Activated CD4-positive, alpha-beta T cell treated with anti-CD3 and anti-CD28 coated beads for 36 hours (primary cell): ENCODE results near the gene PPTC7. TPM values are rescaled to one million over a fixed set of nuclear protein-coding genes. Genes with fewer than 3 reads are reported as not detected.
"Not testable (repeated sequence)": the region's sequence is repeated elsewhere in the genome, so short reads cannot be mapped to it uniquely, and the experiment has no call there.

Source experiments
- ATAC-seq: fragments of 200-7000 bp; cut with Tn5 transposase; one replicate; pipeline ENCODE4 v1.10.0; 2021; ENCODE audit warnings: mild to moderate bottlenecking, moderate library complexity
- CTCF ChIA-PET: fragments of 350-600 bp; sonication (Branson Sonifier 250); formaldehyde crosslinking; loops from one replicate; lab custom pipeline; 2021; ENCODE audit warnings: antibody characterized with exemption; lab: Charles Lee
- POLR2A ChIA-PET: fragments of 350-600 bp; sonication (Branson Sonifier 250); formaldehyde crosslinking; loops from one replicate; lab custom pipeline; 2021; ENCODE audit warnings: antibody characterized with exemption, inconsistent platforms; lab: Charles Lee
- DNase-seq: peaks from one replicate; pipeline ENCODE4 v3.0.0-alpha.2; 2020
- H3K27ac Mint-ChIP-seq: one replicate; pipeline ENCODE4 v1.8.0; 2021; ENCODE audit warnings: mixed read lengths
- H3K27me3 Mint-ChIP-seq: one replicate; pipeline ENCODE4 v1.8.0; 2021; ENCODE audit warnings: mixed read lengths
- H3K36me3 Mint-ChIP-seq: one replicate; pipeline ENCODE4 v1.8.0; 2021; ENCODE audit warnings: low read depth, mixed read lengths
- H3K4me1 Mint-ChIP-seq: one replicate; pipeline ENCODE4 v1.8.0; 2021; ENCODE audit warnings: mixed read lengths
- H3K4me3 Mint-ChIP-seq: one replicate; pipeline ENCODE4 v1.8.0; 2021; ENCODE audit warnings: mild to moderate bottlenecking, moderate library complexity, mixed read lengths
- H3K9me3 Mint-ChIP-seq: one replicate; pipeline ENCODE4 v1.8.0; 2021; ENCODE audit warnings: low read depth, mixed read lengths
- intact Hi-C, 2 experiments: fragments of 100-400 bp; cut with DNase I in 1 of 2; cut with micrococcal nuclease in 1 of 2; formaldehyde crosslinking; loops; one replicate each; pipeline versions ENCODE4 v1.14.2 to v1.15.1; 2022 to 2024; cut with DNase I, micrococcal nuclease
- total RNA-seq, 2 experiments: library from RNA; stranded (reverse); gene quantifications; one replicate each; pipeline ENCODE4 v1.2.3, GENCODE V29; 2021

PPTC7 gene
- total RNA-seq, 2 experiments from 2014 or later, result 33.4 to 36.5 TPM

GRCh38 chr12:110587102-110587501 lies 4.0 kb upstream of the PPTC7 start:
- POLR2A ChIA-PET, H3K36me3 Mint-ChIP-seq, H3K9me3 Mint-ChIP-seq, H3K27me3 Mint-ChIP-seq, H3K4me3 Mint-ChIP-seq, H3K27ac Mint-ChIP-seq, intact Hi-C loops, ATAC-seq, DNase-seq: not testable (repeated sequence)
- peaks cover 50% of the 10 kb centered on the region for H3K4me1 Mint-ChIP-seq
- CTCF ChIA-PET, result interaction anchor here (3.8 to 7.1 kb wide), 2 partner anchors 12 to 14 kb away, joined by 12 to 41 read pairs; no protein-coding TSS in a partner anchor

DNA sequence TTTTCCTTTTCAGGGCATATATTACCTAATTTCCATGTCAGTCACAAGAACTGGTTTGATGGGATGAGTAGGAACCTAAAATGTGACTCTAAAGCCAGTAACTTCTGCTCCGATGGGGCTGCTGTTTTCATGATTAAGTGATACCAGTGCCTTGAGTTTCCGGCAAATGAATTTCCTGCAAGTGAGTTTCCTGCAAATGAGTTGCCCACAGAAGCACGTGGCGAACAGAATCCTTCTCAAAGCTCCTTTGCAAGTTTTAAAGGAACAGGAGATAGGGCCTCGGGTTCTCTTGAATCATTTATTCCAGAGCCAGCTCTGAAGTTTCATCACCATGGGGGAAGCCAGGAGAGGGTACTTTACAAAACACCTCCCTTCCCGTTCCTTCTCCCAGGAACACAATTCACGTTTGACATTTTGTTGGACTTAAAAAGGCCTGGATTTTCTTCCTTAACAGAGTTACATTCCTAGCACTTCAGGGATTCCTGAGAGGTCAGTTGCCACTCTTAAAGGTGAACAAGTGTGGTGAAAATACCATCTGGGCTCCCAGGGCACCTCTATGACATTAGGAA lies 2.2 kb upstream of the PPTC7 start:
- H3K36me3 Mint-ChIP-seq, result peaks cover 16% of the 10 kb centered on the region
- H3K27me3 Mint-ChIP-seq, result no peaks in the 10 kb centered on the region
- CTCF ChIA-PET, result interaction anchor here (0.7 to 3.8 kb wide), 9 partner anchors 9 to 137 kb away, joined by 3 to 33 read pairs (median 7); partner anchors contain the start of gene ARPC3

DNA sequence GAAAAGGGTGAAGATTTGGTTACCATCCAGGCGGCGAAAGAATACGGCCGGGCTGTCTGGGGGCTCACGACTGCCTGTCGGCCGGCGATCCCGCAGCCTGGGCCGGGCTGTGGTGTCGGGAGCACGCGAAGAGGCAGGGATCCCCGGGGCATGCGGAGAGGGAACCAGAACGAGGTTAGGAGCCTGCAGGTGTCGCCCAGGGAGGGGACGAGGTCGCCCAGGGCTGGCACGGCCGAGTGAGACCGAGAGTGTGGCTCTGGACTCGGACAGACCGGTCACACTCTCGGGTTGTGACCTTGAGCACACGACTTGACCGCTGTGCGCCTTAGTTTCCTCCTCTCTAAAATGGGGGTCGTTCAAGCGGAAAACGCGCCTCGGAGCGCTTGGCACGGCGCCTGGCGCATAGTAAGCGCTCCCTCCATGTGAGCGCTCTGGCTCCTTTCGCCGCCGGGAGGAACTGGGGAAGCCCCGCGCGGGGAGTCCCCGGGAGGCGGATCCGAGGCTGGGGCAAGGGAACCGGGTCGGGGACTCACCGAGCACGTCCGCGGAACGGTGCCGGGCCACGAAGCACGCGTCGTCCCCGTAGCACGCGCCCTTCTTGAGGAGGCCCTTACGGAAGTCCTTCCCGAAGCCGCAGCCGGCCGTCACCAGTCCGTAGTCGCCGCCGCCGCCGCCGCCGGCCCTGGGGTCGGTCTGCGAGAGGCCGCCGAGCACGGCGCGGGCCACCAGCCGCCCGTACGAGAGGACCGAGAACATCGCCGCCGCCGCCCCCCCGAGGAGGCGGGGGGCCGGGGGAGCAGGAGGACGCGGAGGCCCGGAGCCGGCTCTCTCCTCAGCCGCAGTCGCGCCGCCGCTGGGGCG lies 612 bp downstream of the PPTC7 start:
- POLR2A ChIA-PET, result no interaction called here

More for the DNA sequence above, 2.2 kb upstream of the PPTC7 start:
- Mint-ChIP-seq H3K9me3 (no peaks in the 10 kb centered on the region), H3K4me3 (peak overlapping the region; percentile 78), H3K4me1 (peaks cover 46% of the 10 kb centered on the region), H3K27ac (peak overlapping the region; percentile 99)
- DNase-seq (peak; percentile 67), ATAC-seq (peak; percentile 7)
- intact Hi-C loops, result no loop called here
- POLR2A ChIA-PET, result interaction anchor here (0.6 to 1.3 kb wide), 4 partner anchors 22 to 117 kb away, joined by 3 to 4 read pairs (median 4); partner anchors contain the start of gene FAM216A

GRCh38 chr12:110581931-110582275 lies 1.2 kb downstream of the PPTC7 start:
- DNase-seq (peak; percentile 20), ATAC-seq (no peak)
- Mint-ChIP-seq H3K27ac (peak overlapping the region; percentile 94), H3K27me3 (no peaks in the 10 kb centered on the region), H3K36me3 (peaks cover 31% of the 10 kb centered on the region), H3K9me3 (no peaks in the 10 kb centered on the region), H3K4me1 (peaks cover 73% of the 10 kb centered on the region), H3K4me3 (peak overlapping the region; percentile 91)
- intact Hi-C loops, result loop anchor here in 1 of 2 experiments (2.0 to 5.0 kb wide), 3 partner anchors 161 to 825 kb away; partner anchors contain the start of genes ANKRD13A, GIT2, PPP1CC and SH2B3
- CTCF ChIA-PET, result interaction anchor here (0.6 to 1.7 kb wide), 5 partner anchors 9 to 38 kb away, joined by 3 to 4 read pairs (median 4); no protein-coding TSS in a partner anchor
- POLR2A ChIA-PET, result interaction anchor here (0.7 kb wide), 1 partner anchor 32 kb away, joined by 9 read pairs; the partner anchor contains the start of gene TCTN1

More for the DNA sequence above, 612 bp downstream of the PPTC7 start:
- no peaks in the 10 kb centered on the region for H3K9me3 Mint-ChIP-seq
- no peaks in the 10 kb centered on the region for H3K27me3 Mint-ChIP-seq
- peak; percentile 26 for ATAC-seq
- CTCF ChIA-PET, result interaction anchor here (1.0 to 1.2 kb wide), 2 partner anchors 18 to 19 kb away, joined by 3 to 4 read pairs; no protein-coding TSS in a partner anchor
- peak; percentile 87 for DNase-seq
- intact Hi-C loops, result loop anchor here in 1 of 2 experiments (1.0 to 5.0 kb wide), 7 partner anchors 32 to 825 kb away; partner anchors contain the start of genes ANKRD13A, FAM216A, GIT2 and GPN3
- H3K36me3 Mint-ChIP-seq, result peaks cover 31% of the 10 kb centered on the region
- H3K4me1 Mint-ChIP-seq, result peaks cover 68% of the 10 kb centered on the region
- peak overlapping the region; percentile 94 for H3K27ac Mint-ChIP-seq
- H3K4me3 Mint-ChIP-seq, result peak overlapping the region; percentile 91

- peak overlapping the region; percentile 91 for H3K4me3 Mint-ChIP-seq
Measured at GRCh38 chr12:110579535-110580253, 3.4 kb downstream of the PPTC7 start.

GRCh38 chr12:110578694-110579534 lies 4.2 kb downstream of the PPTC7 start:
- H3K4me1 Mint-ChIP-seq, result peaks cover 80% of the 10 kb centered on the region
- no peaks in the 10 kb centered on the region for H3K27me3 Mint-ChIP-seq
- peak overlapping the region; percentile 91 for H3K4me3 Mint-ChIP-seq
- CTCF ChIA-PET, result interaction anchor here (0.6 to 2.2 kb wide), 11 partner anchors 12 to 309 kb away, joined by 3 to 11 read pairs (median 4); partner anchors contain the start of gene GPN3
- DNase-seq (peak; percentile 65), ATAC-seq (peak; percentile 43)
- no peaks in the 10 kb centered on the region for H3K9me3 Mint-ChIP-seq
- H3K27ac Mint-ChIP-seq, result peak overlapping the region; percentile 100
- intact Hi-C loops, result loop anchor here (1.0 to 5.0 kb wide), 7 partner anchors 17 to 1892 kb away; partner anchors contain the start of genes FAM216A (in 2 of the 2), GPN3 (in 2 of the 2), ATP2A2 (in 1 of the 2) and RAD9B (in 1 of the 2)
- H3K36me3 Mint-ChIP-seq, result peaks cover 39% of the 10 kb centered on the region
- POLR2A ChIA-PET, result interaction anchor here (1.0 to 1.9 kb wide), 3 partner anchors 12 to 35 kb away, joined by 3 to 4 read pairs (median 4); partner anchors contain the start of gene TCTN1

More at GRCh38 chr12:110579535-110580253, 3.4 kb downstream of the PPTC7 start:
- DNase-seq (peak; percentile 47), ATAC-seq (no peak)
- Mint-ChIP-seq H3K27me3 (no peaks in the 10 kb centered on the region), H3K9me3 (no peaks in the 10 kb centered on the region), H3K27ac (peak overlapping the region; percentile 100), H3K36me3 (peaks cover 35% of the 10 kb centered on the region), H3K4me1 (peaks cover 81% of the 10 kb centered on the region)
- POLR2A ChIA-PET, result interaction anchor here (0.6 to 1.0 kb wide), 6 partner anchors 17 to 1885 kb away, joined by 3 to 4 read pairs (median 4); partner anchors contain the start of genes GPN3 and SSH1
- intact Hi-C loops, result loop anchor here in 1 of 2 experiments (5.0 kb wide), 3 partner anchors 582 to 1892 kb away; partner anchors contain the start of genes ANKRD13A, GIT2 and SH2B3
- CTCF ChIA-PET, result interaction anchor here (0.6 to 2.2 kb wide), 8 partner anchors 11 to 308 kb away, joined by 3 to 11 read pairs (median 4); partner anchors contain the start of gene GPN3

DNA sequence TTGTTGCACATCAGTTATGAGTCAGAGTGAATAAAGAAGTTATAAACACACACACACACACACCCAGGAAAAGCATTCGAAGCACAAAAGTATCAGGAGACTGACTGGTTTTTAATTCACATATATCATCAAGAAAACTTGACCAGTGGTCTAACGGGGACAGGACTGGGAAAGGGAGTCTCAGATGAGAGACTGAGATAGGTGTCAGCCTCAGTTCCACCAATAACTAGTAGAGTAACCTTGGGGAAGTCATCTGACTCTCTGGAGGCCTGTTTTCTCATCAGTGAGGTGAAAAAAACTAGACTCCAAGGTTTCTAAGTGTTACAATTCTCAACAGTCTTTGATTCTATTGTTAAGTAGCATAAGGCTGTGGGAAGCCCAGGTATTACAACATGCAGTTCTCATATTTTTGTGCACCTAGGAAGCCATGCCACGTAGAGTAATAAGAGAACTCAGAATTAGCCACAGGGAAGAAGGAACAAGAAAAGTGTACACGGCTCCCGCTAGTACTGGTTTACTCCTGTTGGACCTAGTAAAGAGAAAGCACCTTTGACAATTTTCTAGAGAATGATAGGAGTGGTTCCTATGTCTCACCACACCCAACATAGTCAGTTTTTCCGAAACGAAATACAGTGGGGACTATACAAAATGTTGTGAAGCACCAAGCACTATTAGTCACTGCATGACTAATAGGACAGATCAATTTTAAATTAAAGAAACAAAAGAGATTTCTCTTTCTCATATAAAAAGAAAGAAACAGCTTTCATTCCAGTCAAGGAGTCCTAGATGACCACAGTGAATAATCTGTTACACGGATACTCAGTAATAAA lies 5.0 kb downstream of the PPTC7 start:
- Mint-ChIP-seq H3K4me1 (peaks cover 78% of the 10 kb centered on the region), H3K9me3 (no peaks in the 10 kb centered on the region), H3K27ac (peak overlapping the region; percentile 100), H3K36me3 (peaks cover 39% of the 10 kb centered on the region), H3K27me3 (no peaks in the 10 kb centered on the region), H3K4me3 (peak overlapping the region; percentile 91)
- ATAC-seq (peak; percentile 67), DNase-seq (peak; percentile 61)
- intact Hi-C loops, result loop anchor here (1.0 to 5.0 kb wide), 7 partner anchors 16 to 1891 kb away; partner anchors contain the start of genes FAM216A (in 2 of the 2), GPN3 (in 2 of the 2), ATP2A2 (in 1 of the 2) and RAD9B (in 1 of the 2)
- POLR2A ChIA-PET, result interaction anchor here (0.5 to 1.9 kb wide), 3 partner anchors 13 to 291 kb away, joined by 3 to 4 read pairs (median 3); partner anchors contain the start of gene TCTN1
- CTCF ChIA-PET, result interaction anchor here (0.6 to 2.2 kb wide), 7 partner anchors 12 to 293 kb away, joined by 3 to 9 read pairs (median 4); no protein-coding TSS in a partner anchor

GRCh38 chr12:110576504-110576903 lies 6.6 kb downstream of the PPTC7 start:
- ChIA-PET POLR2A (no interaction called here), CTCF (interaction anchor here (1.0 to 3.0 kb wide), 5 partner anchors 9 to 26 kb away, joined by 4 to 19 read pairs (median 6); no protein-coding TSS in a partner anchor)
- no peaks in the 10 kb centered on the region for H3K27me3 Mint-ChIP-seq
- H3K9me3 Mint-ChIP-seq, result peaks cover 7% of the 10 kb centered on the region
- DNase-seq, result no peak
- H3K36me3 Mint-ChIP-seq, result peaks cover 42% of the 10 kb centered on the region
- ATAC-seq, result no peak
- H3K4me1 Mint-ChIP-seq, result peaks cover 86% of the 10 kb centered on the region
- H3K4me3 Mint-ChIP-seq, result peak overlapping the region; percentile 91
- intact Hi-C loops, result loop anchor here in 1 of 2 experiments (5.0 kb wide), 1 partner anchor 1889 kb away; no protein-coding TSS in a partner anchor
- peak overlapping the region; percentile 100 for H3K27ac Mint-ChIP-seq
